Stimulated activated effector memory CD8-positive, alpha-beta T cell treated with anti-CD3 and anti-CD28 coated beads, Interleukin-12 subunit alpha, Interleukin-12 subunit beta, amount 100 ng/mL, for 72 hours (primary cell): ENCODE results near the gene IL16.

Experiments used
- ATAC-seq: fragments of 150-1000 bp; cut with Tn5 transposase; 2 replicates; pipeline ENCODE4 v1.10.0; 2021
- DNase-seq, 2 donors: peaks; one replicate each; pipeline ENCODE4 v3.0.0; 2021 to 2022; ENCODE audit warnings: low spot score in 2 of 2
- H3K27ac Mint-ChIP-seq: one replicate; pipeline ENCODE4 v1.8.0; 2022; ENCODE audit warnings: mild to moderate bottlenecking, mixed read lengths
- H3K36me3 Mint-ChIP-seq: one replicate; pipeline ENCODE4 v1.8.0; 2022; ENCODE audit warnings: mild to moderate bottlenecking, mixed read lengths
- H3K4me1 Mint-ChIP-seq: one replicate; pipeline ENCODE4 v1.8.0; 2022; ENCODE audit warnings: mixed read lengths
- H3K4me3 Mint-ChIP-seq: one replicate; pipeline ENCODE4 v1.8.0; 2022; ENCODE audit warnings: mild to moderate bottlenecking, mixed read lengths
- H3K9me3 Mint-ChIP-seq: one replicate; pipeline ENCODE4 v1.8.0; 2022; ENCODE audit warnings: mixed read lengths

IL16 gene

DNA sequence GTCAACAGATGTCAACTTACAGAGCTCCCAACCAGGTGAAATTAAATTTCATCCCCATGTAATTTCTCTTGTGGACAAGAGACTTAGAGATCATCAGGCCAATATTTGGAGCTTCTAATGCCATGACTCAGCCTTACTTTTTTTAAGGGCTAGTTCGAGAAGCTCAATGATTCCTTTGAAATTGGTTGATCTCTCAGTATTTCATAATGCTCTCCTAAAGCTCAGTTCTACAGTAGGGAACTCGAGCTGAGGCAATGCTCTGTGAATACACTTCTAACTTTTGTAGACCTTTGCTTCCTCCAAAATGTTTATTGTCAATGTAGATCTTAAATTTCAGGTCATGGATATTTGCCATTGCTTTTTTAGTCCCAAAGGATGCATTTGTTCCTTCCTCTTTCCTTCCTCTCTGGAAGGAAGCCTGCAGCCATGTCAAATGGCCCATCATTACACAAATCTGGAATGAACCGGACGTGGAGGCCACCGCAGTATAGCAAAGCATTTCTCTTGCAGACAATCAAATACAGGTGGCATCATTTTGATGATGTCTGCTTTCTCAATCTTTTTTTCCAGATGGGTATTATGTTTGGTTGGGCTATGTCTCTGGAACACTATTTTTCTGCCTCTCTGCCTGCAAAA is 98.9 kb downstream of the IL16 start:
- peak overlapping the region; percentile 98 for H3K27ac Mint-ChIP-seq
- H3K9me3 Mint-ChIP-seq: no peaks in the 10 kb centered on the region
- H3K4me1 Mint-ChIP-seq: peaks cover 98% of the 10 kb centered on the region
- no peak for DNase-seq
- peak overlapping the region; percentile 99 for H3K4me3 Mint-ChIP-seq
- H3K36me3 Mint-ChIP-seq: peaks cover 40% of the 10 kb centered on the region
- no peak for ATAC-seq

DNA sequence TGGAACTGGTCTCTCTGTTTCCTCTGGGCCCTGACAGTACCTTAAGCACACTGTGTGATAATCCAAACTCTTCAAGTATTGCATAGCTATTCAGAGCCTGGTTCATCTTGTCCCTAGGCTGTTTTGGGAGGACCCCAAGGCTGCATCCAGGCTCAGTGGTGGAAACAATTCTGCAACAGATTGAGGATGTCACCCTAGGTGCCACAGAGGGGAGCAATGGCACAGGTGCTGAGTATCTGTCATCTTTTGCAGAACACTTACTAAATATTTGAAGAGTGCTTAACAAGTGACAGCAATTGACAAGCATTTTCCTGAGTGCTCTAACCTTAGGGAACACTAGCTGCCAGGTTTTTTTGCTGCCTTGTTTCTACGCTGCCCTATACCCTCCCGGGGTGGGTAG is 99.5 kb downstream of the IL16 start:
- DNase-seq: no peak
- no peak for ATAC-seq
- peaks cover 100% of the 10 kb centered on the region for H3K4me1 Mint-ChIP-seq
- H3K27ac Mint-ChIP-seq: peak overlapping the region; percentile 98
- peak overlapping the region; percentile 99 for H3K4me3 Mint-ChIP-seq
- H3K9me3 Mint-ChIP-seq: no peaks in the 10 kb centered on the region
- H3K36me3 Mint-ChIP-seq: peaks cover 46% of the 10 kb centered on the region

DNA sequence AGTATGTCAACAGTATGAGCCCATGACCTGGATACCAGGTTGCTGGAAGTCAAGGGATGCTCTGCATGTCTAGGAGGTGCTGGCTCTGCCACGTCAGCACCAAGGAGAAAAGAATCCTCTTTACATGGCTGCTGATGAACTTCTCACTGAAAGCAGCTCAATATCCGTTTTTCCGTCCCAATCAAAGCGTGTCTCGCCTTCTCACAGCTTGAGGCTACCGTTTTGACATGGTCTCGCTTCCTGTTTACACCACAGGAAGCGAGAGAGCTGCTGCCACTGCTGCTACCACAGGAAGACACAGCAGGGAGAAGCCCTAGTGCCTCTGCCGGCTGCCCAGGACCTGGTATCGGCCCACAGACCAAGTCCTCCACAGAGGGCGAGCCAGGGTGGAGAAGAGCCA is 100.0 kb downstream of the IL16 start:
- Mint-ChIP-seq H3K36me3 (peaks cover 51% of the 10 kb centered on the region), H3K9me3 (no peaks in the 10 kb centered on the region), H3K27ac (peak overlapping the region; percentile 98), H3K4me1 (peaks cover 100% of the 10 kb centered on the region), H3K4me3 (peak overlapping the region; percentile 99)
- ATAC-seq (peak; percentile 81), DNase-seq (peak; percentile 56 to 85)

DNA sequence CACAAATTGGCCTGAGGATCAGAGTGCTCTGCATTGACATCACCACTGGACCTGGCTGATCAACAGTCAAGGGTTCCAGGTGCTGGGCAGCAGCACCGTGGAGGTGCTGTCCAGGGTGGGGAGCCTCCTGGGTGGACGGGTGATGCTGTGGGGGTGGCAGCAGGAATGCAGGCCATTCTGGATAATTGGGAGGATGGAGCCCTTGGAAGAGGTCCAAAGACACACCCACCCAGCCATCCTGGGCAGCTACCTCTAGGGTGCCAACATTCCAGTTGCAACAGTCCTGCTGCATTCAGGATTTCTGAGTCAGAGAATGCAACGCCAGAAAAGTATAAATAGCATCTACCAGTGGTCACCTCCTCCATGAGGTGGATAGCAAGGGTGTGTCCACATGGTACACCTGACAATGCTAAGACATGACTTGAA is 100.5 kb downstream of the IL16 start:
- H3K36me3 Mint-ChIP-seq: peaks cover 56% of the 10 kb centered on the region
- ATAC-seq: no peak

DNA sequence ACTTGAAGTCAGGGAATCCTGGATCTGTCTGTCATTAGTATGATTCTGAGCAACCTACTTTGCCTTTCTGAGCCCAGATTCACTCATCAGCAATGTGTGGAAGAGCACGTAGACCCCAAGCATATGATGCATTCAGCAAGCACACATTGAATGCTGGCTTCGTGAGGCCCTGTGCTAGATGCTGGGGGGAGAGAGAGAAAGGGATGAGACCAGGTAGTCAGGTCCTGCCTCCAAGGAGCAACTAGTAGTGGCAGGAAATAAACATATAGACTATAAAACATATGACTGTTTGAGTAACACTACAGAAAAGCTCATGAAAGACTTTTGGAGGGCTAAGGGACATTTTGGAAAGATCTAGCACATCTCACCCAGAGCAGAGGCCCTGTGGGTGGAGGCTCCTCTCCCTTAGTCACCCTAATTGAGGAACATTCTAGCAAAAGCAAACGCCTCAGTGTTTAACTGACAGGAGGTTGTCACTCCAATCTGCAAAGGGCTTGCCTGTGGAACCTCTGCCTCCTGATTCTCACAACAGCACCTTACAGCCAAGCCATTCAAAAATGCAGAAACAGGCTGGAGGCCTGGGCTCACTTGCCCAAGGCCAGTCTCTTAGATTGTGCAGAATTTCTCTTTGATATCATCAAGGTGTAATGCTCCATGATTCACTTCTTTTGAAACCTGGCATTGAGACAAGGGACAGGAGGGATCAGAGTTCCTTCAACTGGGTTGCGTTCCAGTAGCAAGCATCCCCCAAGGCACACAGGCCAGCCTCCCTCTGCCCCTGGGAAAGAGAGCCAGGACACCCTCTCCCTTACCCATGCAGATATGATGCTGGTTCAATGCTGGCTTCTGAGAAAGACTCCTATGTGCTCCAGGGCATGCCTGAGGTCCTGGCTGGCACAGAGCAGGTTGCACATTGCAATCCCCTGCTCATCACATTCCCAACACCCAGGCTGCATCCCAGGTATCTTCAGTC is 101.2 kb downstream of the IL16 start:
- DNase-seq (no peak), ATAC-seq (peak; percentile 46)
- H3K27ac Mint-ChIP-seq: peak overlapping the region; percentile 98
- peak overlapping the region; percentile 99 for H3K4me3 Mint-ChIP-seq
- H3K9me3 Mint-ChIP-seq: no peaks in the 10 kb centered on the region
- peaks cover 58% of the 10 kb centered on the region for H3K36me3 Mint-ChIP-seq
- H3K4me1 Mint-ChIP-seq: peaks cover 100% of the 10 kb centered on the region

More for the DNA sequence above, 100.5 kb downstream of the IL16 start:
- Mint-ChIP-seq H3K9me3 (no peaks in the 10 kb centered on the region), H3K4me3 (peak overlapping the region; percentile 99), H3K27ac (peak overlapping the region; percentile 98), H3K4me1 (peaks cover 100% of the 10 kb centered on the region)
- DNase-seq: no peak

DNA sequence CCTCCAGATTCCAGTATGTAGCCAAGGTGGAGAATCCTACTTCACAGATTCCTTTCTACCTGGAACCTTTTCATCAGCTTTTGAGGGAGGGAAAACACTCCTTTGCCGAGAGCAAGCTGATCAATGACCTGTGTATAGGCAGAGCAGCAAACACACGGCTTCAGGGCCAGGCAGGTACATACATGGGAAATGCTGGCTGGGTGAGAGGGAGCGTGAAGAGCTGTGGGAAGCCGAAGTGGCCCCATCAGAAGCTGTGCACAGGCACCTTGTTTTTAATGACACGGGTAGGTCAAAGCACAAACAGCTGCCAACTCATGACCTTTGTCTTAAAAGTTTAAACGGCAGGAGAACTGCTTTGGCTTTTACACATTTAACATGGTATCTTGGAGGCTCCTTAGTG is 101.9 kb downstream of the IL16 start:
- Mint-ChIP-seq H3K27ac (peak overlapping the region; percentile 98), H3K9me3 (no peaks in the 10 kb centered on the region), H3K4me1 (peaks cover 100% of the 10 kb centered on the region), H3K36me3 (peaks cover 65% of the 10 kb centered on the region), H3K4me3 (peak overlapping the region; percentile 99)
- no peak for DNase-seq
- ATAC-seq: no peak

DNA sequence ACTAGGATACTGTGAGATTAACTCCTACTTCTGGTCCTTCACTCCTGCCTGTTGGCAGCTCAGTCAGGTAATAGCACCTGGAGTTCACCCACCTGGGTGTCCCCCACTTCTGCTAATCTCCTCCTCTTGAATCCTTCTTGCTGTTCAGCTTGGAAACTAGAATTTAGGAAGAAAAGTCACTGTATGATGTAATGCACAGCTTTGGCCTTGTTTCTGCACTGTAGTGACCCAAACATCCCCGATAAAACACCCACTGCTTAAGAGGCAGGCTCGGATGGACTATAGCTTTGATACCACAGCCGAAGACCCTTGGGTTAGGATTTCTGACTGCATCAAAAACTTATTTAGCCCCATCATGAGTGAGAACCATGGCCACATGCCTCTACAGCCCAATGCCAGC is 102.5 kb downstream of the IL16 start:
- Mint-ChIP-seq H3K9me3 (no peaks in the 10 kb centered on the region), H3K4me3 (peak overlapping the region; percentile 99), H3K4me1 (peaks cover 100% of the 10 kb centered on the region), H3K27ac (peak overlapping the region; percentile 98), H3K36me3 (peaks cover 70% of the 10 kb centered on the region)
- DNase-seq (no peak), ATAC-seq (no peak)

DNA sequence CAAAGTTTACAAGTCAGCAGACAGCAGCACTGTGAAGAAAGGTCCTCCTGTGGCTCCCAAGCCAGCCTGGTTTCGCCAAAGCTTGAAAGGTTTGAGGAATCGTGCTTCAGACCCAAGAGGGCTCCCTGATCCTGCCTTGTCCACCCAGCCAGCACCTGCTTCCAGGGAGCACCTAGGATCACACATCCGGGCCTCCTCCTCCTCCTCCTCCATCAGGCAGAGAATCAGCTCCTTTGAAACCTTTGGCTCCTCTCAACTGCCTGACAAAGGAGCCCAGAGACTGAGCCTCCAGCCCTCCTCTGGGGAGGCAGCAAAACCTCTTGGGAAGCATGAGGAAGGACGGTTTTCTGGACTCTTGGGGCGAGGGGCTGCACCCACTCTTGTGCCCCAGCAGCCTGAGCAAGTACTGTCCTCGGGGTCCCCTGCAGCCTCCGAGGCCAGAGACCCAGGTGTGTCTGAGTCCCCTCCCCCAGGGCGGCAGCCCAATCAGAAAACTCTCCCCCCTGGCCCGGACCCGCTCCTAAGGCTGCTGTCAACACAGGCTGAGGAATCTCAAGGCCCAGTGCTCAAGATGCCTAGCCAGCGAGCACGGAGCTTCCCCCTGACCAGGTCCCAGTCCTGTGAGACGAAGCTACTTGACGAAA is 103.1 kb downstream of the IL16 start:
- peak overlapping the region; percentile 98 for H3K27ac Mint-ChIP-seq
- H3K9me3 Mint-ChIP-seq: no peaks in the 10 kb centered on the region
- DNase-seq: no peak
- no peak for ATAC-seq
- peaks cover 100% of the 10 kb centered on the region for H3K4me1 Mint-ChIP-seq
- peak overlapping the region; percentile 99 for H3K4me3 Mint-ChIP-seq
- H3K36me3 Mint-ChIP-seq: peaks cover 76% of the 10 kb centered on the region

DNA sequence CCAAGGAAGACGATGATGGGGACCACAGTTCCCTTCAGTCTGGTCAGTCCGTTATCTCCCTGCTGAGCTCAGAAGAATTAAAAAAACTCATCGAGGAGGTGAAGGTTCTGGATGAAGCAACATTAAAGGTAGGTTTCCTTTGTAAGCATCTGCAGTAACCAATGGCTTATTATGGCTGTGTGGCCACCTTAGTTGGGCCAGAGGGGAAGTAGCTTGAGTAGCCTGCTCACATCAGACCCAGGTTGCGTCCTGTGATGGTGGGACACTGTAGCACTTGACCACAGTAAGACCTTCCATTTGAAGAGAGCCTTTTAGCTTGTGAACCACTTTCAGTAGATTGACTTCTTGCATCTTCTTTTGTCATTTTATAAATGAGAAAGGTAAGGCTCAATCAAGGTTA is 104.7 kb downstream of the IL16 start:
- peak overlapping the region; percentile 99 for H3K4me3 Mint-ChIP-seq
- ATAC-seq (no peak), DNase-seq (no peak)
- no peaks in the 10 kb centered on the region for H3K9me3 Mint-ChIP-seq
- H3K36me3 Mint-ChIP-seq: peaks cover 93% of the 10 kb centered on the region
- peak overlapping the region; percentile 98 for H3K27ac Mint-ChIP-seq
- peaks cover 95% of the 10 kb centered on the region for H3K4me1 Mint-ChIP-seq

DNA sequence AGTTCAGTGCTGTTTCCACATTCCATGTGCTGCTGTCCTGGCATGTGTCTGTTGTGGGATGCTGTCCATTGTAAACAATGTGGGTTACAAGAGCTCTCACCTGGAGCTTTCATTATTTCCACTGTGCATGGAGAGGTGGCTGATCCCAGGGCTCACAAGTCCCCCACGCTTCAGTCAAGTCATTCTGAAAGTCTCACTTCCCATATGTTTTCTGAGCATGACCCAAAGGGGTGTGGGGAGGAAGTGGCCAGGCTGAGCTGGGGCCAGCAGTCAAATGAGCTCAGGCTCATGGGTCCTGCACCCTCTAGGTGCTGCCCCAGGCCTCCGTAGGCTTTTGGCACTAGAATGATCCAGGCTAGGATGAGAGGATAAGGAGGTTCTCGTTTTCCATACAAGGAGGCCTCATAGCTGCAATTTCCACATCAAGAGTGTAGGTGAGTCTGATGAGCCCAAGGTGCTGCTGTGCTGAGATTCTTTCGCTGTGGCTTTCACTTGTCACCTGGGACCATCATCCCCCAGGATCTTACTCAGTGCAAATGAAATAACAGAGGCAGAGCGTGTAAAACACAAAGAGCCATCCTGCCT is 105.2 kb downstream of the IL16 start:
- H3K9me3 Mint-ChIP-seq: no peaks in the 10 kb centered on the region

DNA sequence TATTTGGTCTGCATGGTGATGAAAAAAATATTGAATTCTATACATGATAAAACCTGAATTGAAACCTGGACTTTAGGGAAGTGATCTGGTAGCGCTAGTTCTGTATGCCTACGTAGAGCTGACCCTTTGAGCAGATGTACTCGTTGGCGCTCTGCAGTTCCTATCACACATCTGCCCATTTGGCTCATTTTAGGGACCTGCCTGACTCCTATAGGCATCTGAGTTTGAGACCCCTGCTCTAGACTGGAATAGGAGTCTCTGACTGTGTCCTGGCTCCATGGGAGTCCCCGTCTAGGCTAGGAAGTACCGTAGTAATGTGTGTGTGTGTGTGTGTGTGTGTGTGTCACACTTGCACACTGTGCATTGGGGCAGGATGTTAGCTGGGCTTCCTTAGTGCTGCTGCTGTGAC is 106.0 kb downstream of the IL16 start:
- Mint-ChIP-seq H3K9me3 (no peaks in the 10 kb centered on the region), H3K4me1 (peaks cover 92% of the 10 kb centered on the region), H3K27ac (peak overlapping the region; percentile 98), H3K4me3 (peak overlapping the region; percentile 99), H3K36me3 (peaks cover 93% of the 10 kb centered on the region)
- ATAC-seq (no peak), DNase-seq (no peak)

More for the DNA sequence above, 105.2 kb downstream of the IL16 start:
- ATAC-seq: peak; percentile 74
- H3K36me3 Mint-ChIP-seq: peaks cover 93% of the 10 kb centered on the region
- H3K4me3 Mint-ChIP-seq: peak overlapping the region; percentile 99
- peak in 1 of 2 donors; percentile 71 for DNase-seq
- peak overlapping the region; percentile 98 for H3K27ac Mint-ChIP-seq
- H3K4me1 Mint-ChIP-seq: peaks cover 95% of the 10 kb centered on the region

DNA sequence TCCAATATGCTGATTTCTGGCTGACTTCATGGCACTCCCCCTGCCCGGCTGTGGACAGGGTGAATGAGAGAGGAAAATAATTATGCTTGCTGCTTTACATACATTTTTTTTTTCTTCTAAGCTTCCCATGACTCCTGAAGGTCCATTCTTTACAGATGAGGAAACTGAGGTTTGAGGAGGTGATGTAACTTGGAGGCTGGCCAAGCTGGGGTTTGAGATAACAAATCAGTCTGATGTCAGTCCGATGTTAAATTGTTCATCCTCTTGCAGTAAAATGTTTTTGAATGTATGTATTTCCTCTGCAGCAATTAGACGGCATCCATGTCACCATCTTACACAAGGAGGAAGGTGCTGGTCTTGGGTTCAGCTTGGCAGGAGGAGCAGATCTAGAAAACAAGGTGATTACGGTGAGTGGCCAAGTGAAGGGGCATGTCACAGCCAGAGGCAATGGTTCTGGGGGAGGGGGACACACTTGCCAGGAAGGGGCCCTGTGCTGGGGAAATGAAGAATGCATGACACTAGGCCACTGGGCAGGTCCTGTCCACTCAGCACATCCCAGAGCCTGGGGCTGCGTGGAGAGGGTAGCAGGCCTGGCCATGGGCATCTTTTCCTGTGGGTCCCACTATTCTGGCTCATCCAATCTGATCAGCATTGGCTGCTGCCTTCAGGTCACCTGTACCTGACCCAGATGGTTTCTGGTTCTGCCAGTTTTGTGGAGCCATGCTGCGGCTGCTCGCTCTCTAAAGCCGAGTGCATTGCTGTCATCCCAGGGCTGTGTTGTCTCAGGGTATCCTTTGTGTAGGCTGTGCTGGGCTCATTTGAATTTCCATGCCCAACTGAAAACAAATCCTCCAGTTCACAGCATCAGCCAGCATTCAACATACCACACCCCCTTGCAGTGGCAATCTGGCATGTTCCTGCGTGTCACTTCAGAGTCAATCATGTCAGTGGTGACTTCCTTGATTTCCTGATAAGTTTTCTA is 106.9 kb downstream of the IL16 start:
- Mint-ChIP-seq H3K9me3 (no peaks in the 10 kb centered on the region), H3K4me1 (peaks cover 84% of the 10 kb centered on the region), H3K36me3 (peaks cover 99% of the 10 kb centered on the region), H3K27ac (peak overlapping the region; percentile 84), H3K4me3 (peak overlapping the region; percentile 99)
- DNase-seq (no peak), ATAC-seq (no peak)

DNA sequence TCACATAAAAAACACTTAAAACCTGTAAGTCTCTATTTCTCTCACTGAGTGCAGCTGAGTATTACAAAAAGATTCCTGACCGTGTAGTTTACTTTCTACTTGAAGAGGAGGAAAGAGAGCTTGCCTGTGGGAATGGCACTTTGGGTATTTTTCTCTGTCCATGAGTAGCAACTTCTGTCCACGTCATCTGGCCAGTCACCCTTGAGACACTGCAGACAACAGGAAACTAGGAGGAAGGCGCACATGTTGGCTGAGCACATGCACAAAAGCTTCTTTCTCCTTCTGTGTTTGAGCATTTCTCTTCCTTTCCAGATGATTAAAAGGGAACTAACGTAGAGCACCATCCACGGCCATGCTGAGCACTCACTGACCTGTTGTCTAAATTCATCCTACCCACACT is 107.5 kb downstream of the IL16 start:
- peaks cover 77% of the 10 kb centered on the region for H3K4me1 Mint-ChIP-seq
- no peak for ATAC-seq
- DNase-seq: no peak
- H3K36me3 Mint-ChIP-seq: peaks cover 100% of the 10 kb centered on the region
- no peaks in the 10 kb centered on the region for H3K9me3 Mint-ChIP-seq
- H3K27ac Mint-ChIP-seq: peak overlapping the region; percentile 84
- H3K4me3 Mint-ChIP-seq: peak overlapping the region; percentile 99

DNA sequence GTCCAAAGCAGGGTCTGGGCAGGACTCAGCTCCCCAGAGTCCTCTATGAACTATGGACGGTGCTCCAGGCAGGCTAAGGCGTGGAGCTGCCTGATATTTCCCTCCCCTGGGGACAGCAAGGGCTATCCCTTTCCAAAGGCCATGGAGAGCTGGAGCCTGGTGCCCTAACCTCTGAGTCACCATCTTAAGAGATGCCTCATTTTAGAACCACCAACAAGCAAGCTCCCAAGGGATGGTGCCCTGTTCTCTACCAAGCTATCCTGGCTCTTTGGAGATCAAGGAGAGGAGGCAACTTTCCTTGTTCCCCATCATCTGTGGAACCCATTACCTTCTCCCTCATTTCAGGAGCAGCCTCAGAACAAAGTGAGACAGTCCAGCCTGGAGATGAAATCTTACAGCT is 111.6 kb downstream of the IL16 start:
- Mint-ChIP-seq H3K36me3 (peaks cover 80% of the 10 kb centered on the region), H3K4me1 (peaks cover 57% of the 10 kb centered on the region), H3K27ac (no peak overlapping the region), H3K4me3 (no peak overlapping the region), H3K9me3 (no peaks in the 10 kb centered on the region)
- DNase-seq (no peak), ATAC-seq (no peak)
